H9 (cell line): ENCODE results near the gene PAK6. TPM values are rescaled to one million over a fixed set of nuclear protein-coding genes. Genes with fewer than 3 reads are reported as not detected.

ENCODE experiments used
- DNase-seq: peaks from one replicate; pipeline ENCODE4 v3.0.0-alpha.2; 2017
- H2AFZ ChIP-seq: one replicate; pipeline ENCODE4 v1.6.1; 2013; ENCODE audit warnings: mild to moderate bottlenecking, low read length, control low read depth, moderate library complexity
- H2AK5ac ChIP-seq: 2 replicates; pipeline ENCODE4 v1.6.1; 2013; ENCODE audit warnings: low read length, control low read depth, mixed read lengths; ENCODE audit not compliant: insufficient read length
- H2BK120ac ChIP-seq: one replicate; pipeline ENCODE4 v1.6.1; 2013; ENCODE audit warnings: low read depth, mild to moderate bottlenecking, low read length, control low read depth, inconsistent platforms; ENCODE audit not compliant: poor library complexity, severe bottlenecking
- H2BK12ac ChIP-seq: 2 replicates; pipeline ENCODE4 v1.6.1; 2013; ENCODE audit warnings: low read length, control low read depth, mixed read lengths, low read depth; ENCODE audit not compliant: insufficient read length
- H2BK15ac ChIP-seq: 2 replicates; pipeline ENCODE4 v1.6.1; 2013; ENCODE audit warnings: low read depth, low read length, control low read depth
- H2BK20ac ChIP-seq: one replicate; pipeline ENCODE4 v1.6.1; 2013; ENCODE audit warnings: low read depth, mild to moderate bottlenecking, low read length, control low read depth, inconsistent platforms; ENCODE audit not compliant: poor library complexity, severe bottlenecking
- H2BK5ac ChIP-seq: 2 replicates; pipeline ENCODE4 v1.6.1; 2013; ENCODE audit warnings: low read length, control low read depth, mixed read lengths; ENCODE audit not compliant: insufficient read length
- H3K14ac ChIP-seq: 2 replicates; pipeline ENCODE4 v1.6.1; 2013; ENCODE audit warnings: low read length, control low read depth; ENCODE audit not compliant: insufficient read depth
- H3K18ac ChIP-seq: 2 replicates; pipeline ENCODE4 v1.6.1; 2013; ENCODE audit warnings: low read depth, mild to moderate bottlenecking, mixed read lengths, low read length, control low read depth; ENCODE audit not compliant: insufficient read length
- H3K23ac ChIP-seq: 2 replicates; pipeline ENCODE4 v1.6.1; 2013; ENCODE audit warnings: low read length, control low read depth, mixed read lengths, low read depth; ENCODE audit not compliant: insufficient read length
- H3K23me2 ChIP-seq: 2 replicates; pipeline ENCODE4 v1.6.1; 2013; ENCODE audit warnings: low read depth, mild to moderate bottlenecking, mixed read lengths, low read length, control low read depth; ENCODE audit not compliant: insufficient read length, poor library complexity, severe bottlenecking
- H3K27ac ChIP-seq: 2 replicates; pipeline ENCODE4 v1.5.1; 2013; ENCODE audit warnings: low read length, control low read depth, mixed read lengths, low read depth; ENCODE audit not compliant: insufficient read length
- H3K27me3 ChIP-seq: 2 replicates; pipeline ENCODE4 v1.6.1; 2013; ENCODE audit warnings: low read length, control low read depth, inconsistent platforms; ENCODE audit not compliant: insufficient read depth
- H3K4ac ChIP-seq: 2 replicates; pipeline ENCODE4 v1.6.1; 2013; ENCODE audit warnings: low read depth, mild to moderate bottlenecking, control low read depth, inconsistent platforms, low read length, moderate library complexity
- H3K4me1 ChIP-seq: 2 replicates; pipeline ENCODE4 v1.6.1; 2013; ENCODE audit warnings: low read length, control low read depth, inconsistent platforms; ENCODE audit not compliant: insufficient read depth
- H3K4me2 ChIP-seq: 2 replicates; pipeline ENCODE4 v1.6.1; 2013; ENCODE audit warnings: low read length, control low read depth, mixed read lengths; ENCODE audit not compliant: insufficient read length, insufficient read depth
- H3K56ac ChIP-seq: 2 replicates; pipeline ENCODE4 v1.6.1; 2013; ENCODE audit warnings: low read depth, mild to moderate bottlenecking, mixed read lengths, low read length, control low read depth; ENCODE audit not compliant: insufficient read length
- H3K79me1 ChIP-seq: 2 replicates; pipeline ENCODE4 v1.6.1; 2013; ENCODE audit warnings: low read depth, mild to moderate bottlenecking, moderate library complexity, low read length, control low read depth, inconsistent platforms; ENCODE audit not compliant: insufficient read depth, poor library complexity, severe bottlenecking
- H3K79me2 ChIP-seq: 2 replicates; pipeline ENCODE4 v1.6.1; 2013; ENCODE audit warnings: low read length, control low read depth, inconsistent platforms; ENCODE audit not compliant: insufficient read depth
- H3K9ac ChIP-seq: 2 replicates; pipeline ENCODE4 v1.6.1; 2013; ENCODE audit warnings: low read length, control low read depth, mixed read lengths; ENCODE audit not compliant: insufficient read length; ENCODE audit errors: extremely low read depth
- H3K9me3 ChIP-seq: one replicate; pipeline ENCODE4 v1.6.1; 2013; ENCODE audit warnings: low read depth, low read length, inconsistent platforms; ENCODE audit not compliant: control insufficient read depth
- H3T11ph ChIP-seq: one replicate; pipeline ENCODE4 v1.6.1; 2013; ENCODE audit warnings: mild to moderate bottlenecking, low read length, control low read depth, inconsistent platforms
- H4K20me1 ChIP-seq: one replicate; pipeline ENCODE4 v1.6.1; 2013; ENCODE audit not compliant: control insufficient read depth, insufficient read length, insufficient read depth
- H4K5ac ChIP-seq: 2 replicates; pipeline ENCODE4 v1.6.1; 2013; ENCODE audit warnings: low read depth, mild to moderate bottlenecking, mixed read lengths, low read length, control low read depth; ENCODE audit not compliant: insufficient read length
- H4K8ac ChIP-seq: replicated peaks from 2 replicates; pipeline ENCODE4 v1.6.1; 2013; ENCODE audit warnings: low read length, control low read depth, mixed read lengths, low read depth; ENCODE audit not compliant: insufficient read length
- H4K91ac ChIP-seq: 2 replicates; pipeline ENCODE4 v1.6.1; 2013; ENCODE audit warnings: low read depth, mild to moderate bottlenecking, moderate library complexity, mixed read lengths, low read length, control low read depth; ENCODE audit not compliant: insufficient read length
- H3K27ac Mint-ChIP-seq, 3 experiments: 2 replicates in 2 of 3; 3 replicates in 1 of 3; pipeline ENCODE4 v1.8.0; 2020 to 2021; ENCODE audit warnings: mixed read lengths in 3 of 3, mild to moderate bottlenecking in 1 of 3, moderate library complexity in 1 of 3
- H3K27me3 Mint-ChIP-seq: 2 replicates; pipeline ENCODE4 v1.8.0; 2021; ENCODE audit warnings: low read depth, mild to moderate bottlenecking, moderate library complexity, mixed read lengths
- H3K36me3 Mint-ChIP-seq, 3 experiments: 2 replicates in 2 of 3; 3 replicates in 1 of 3; pipeline ENCODE4 v1.8.0; 2020 to 2021; ENCODE audit warnings: low read depth in 3 of 3, mixed read lengths in 3 of 3; ENCODE audit not compliant: insufficient read depth in 1 of 3
- H3K4me1 Mint-ChIP-seq, 2 experiments: 2 replicates each; pipeline ENCODE4 v1.8.0; 2020; ENCODE audit warnings: mixed read lengths in 2 of 2
- H3K4me3 Mint-ChIP-seq, 2 experiments: 2 replicates in 1 of 2; 3 replicates in 1 of 2; pipeline ENCODE4 v1.8.0; 2020 to 2021; ENCODE audit warnings: mild to moderate bottlenecking in 2 of 2, mixed read lengths in 2 of 2, moderate library complexity in 1 of 2
- H3K9me3 Mint-ChIP-seq, 2 experiments: 2 replicates in 1 of 2; 3 replicates in 1 of 2; pipeline ENCODE4 v1.8.0; 2020; ENCODE audit warnings: mild to moderate bottlenecking in 2 of 2, mixed read lengths in 2 of 2, moderate library complexity in 1 of 2
- WGBS: extraction: QIAGEN DNeasy Blood & Tissue Kit; methylation state at CpG from one replicate; pipeline ENCODE4 v1.1.7; 2013; ENCODE audit warnings: missing lambda C conversion rate, low lambda C conversion rate, mixed read lengths; ENCODE audit not compliant: insufficient read length; ENCODE audit errors: extremely low coverage; 5-methylcytosine and 5-hydroxymethylcytosine counted together
- total RNA-seq: library from RNA; stranded (reverse); gene quantifications from 2 replicates; pipeline ENCODE4 v1.2.1, GENCODE V29; 2021
- TF ChIP-seq, protein P1 (sequence below): fragments of 200-600 bp; sonication (generic); conservative IDR thresholded peaks from 3 replicates; pipeline ENCODE4 v1.8.0; 2021; ENCODE audit warnings: antibody characterized with exemption, mild to moderate bottlenecking

Gene PAK6
- total RNA-seq, 1 experiment from 2014 or later, result 7.4 TPM

DNA sequence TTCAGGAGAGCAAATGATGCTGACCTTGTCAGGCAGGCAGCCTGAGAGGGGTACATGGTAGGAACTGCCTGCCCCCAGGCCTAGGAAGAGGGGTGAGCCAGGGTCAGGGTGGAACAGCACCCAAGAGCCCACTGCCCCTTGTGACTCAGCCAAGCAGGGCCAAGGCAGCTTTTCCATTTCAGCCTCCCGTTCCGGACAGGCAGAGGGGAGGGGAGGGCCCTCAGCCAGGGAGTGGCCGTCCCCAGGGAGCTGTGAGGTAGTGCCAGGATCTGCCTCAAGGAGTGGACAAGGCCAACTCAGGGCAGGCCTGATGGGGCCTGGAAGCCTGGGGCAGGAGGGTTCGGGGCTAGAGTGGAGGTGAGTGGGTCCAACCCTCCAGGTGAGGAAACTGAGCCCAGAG lies 49.1 kb downstream of the PAK6 start:
- Histone ChIP-seq H3K23ac (no peak overlapping the region), H3K79me1 (no peaks in the 10 kb centered on the region), H2BK5ac (no peak overlapping the region), H2BK120ac (no peak overlapping the region), H3K4ac (no peak overlapping the region), H2BK20ac (no peak overlapping the region), H3K56ac (no peak overlapping the region), H3K27me3 (peaks cover 24% of the 10 kb centered on the region; the same call in 1 of the 2 replicates), H3T11ph (no peak overlapping the region), H3K9me3 (no peaks in the 10 kb centered on the region), H3K4me1 (peaks cover 5% of the 10 kb centered on the region), H4K8ac (no peak overlapping the region), H3K9ac (no peak overlapping the region), H4K91ac (no peak overlapping the region), H3K18ac (no peak overlapping the region), H2BK15ac (no peak overlapping the region), H4K5ac (no peak overlapping the region), H2BK12ac (no peak overlapping the region), H3K4me2 (no peak overlapping the region), H3K27ac (no peak overlapping the region), H2AFZ (no peak overlapping the region), H3K14ac (no peak overlapping the region), H3K79me2 (no peaks in the 10 kb centered on the region), H4K20me1 (no peaks in the 10 kb centered on the region), H3K23me2 (peaks cover 12% of the 10 kb centered on the region), H2AK5ac (no peak overlapping the region)
- H3K9me3 Mint-ChIP-seq, result no peaks in the 10 kb centered on the region
- no peak overlapping the region for H3K4me3 Mint-ChIP-seq
- TF ChIP-seq, protein P1, sequence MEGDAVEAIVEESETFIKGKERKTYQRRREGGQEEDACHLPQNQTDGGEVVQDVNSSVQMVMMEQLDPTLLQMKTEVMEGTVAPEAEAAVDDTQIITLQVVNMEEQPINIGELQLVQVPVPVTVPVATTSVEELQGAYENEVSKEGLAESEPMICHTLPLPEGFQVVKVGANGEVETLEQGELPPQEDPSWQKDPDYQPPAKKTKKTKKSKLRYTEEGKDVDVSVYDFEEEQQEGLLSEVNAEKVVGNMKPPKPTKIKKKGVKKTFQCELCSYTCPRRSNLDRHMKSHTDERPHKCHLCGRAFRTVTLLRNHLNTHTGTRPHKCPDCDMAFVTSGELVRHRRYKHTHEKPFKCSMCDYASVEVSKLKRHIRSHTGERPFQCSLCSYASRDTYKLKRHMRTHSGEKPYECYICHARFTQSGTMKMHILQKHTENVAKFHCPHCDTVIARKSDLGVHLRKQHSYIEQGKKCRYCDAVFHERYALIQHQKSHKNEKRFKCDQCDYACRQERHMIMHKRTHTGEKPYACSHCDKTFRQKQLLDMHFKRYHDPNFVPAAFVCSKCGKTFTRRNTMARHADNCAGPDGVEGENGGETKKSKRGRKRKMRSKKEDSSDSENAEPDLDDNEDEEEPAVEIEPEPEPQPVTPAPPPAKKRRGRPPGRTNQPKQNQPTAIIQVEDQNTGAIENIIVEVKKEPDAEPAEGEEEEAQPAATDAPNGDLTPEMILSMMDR, result no peak
- H3K27me3 Mint-ChIP-seq, result peaks cover 86% of the 10 kb centered on the region
- H3K27ac Mint-ChIP-seq, result no peak overlapping the region
- no peak for DNase-seq
- H3K36me3 Mint-ChIP-seq, result no peaks in the 10 kb centered on the region; a peak in 1 of 7 replicates
- WGBS, result no CpG with 5 or more reads among the region's 4 CpGs
- H3K4me1 Mint-ChIP-seq, result peaks cover 33 to 46% of the 10 kb centered on the region in 2 experiments
